AG10803 (cell line): ENCODE data around the gene KCNAB2.

Experiments used
- DNase-seq: peaks from one replicate; pipeline ENCODE4 v3.0.0; 2010; ENCODE audit warnings: low read depth
- H3K4me3 ChIP-seq: 2 replicates; pipeline ENCODE4 v1.5.1; 2011; ENCODE audit warnings: mild to moderate bottlenecking, low read length, control low read depth
- TF ChIP-seq, protein P1 (sequence below): conservative IDR thresholded peaks from 2 replicates; pipeline ENCODE4 v1.5.1; 2011; ENCODE audit warnings: mild to moderate bottlenecking, low read length, control low read depth, inconsistent platforms

Gene KCNAB2

DNA sequence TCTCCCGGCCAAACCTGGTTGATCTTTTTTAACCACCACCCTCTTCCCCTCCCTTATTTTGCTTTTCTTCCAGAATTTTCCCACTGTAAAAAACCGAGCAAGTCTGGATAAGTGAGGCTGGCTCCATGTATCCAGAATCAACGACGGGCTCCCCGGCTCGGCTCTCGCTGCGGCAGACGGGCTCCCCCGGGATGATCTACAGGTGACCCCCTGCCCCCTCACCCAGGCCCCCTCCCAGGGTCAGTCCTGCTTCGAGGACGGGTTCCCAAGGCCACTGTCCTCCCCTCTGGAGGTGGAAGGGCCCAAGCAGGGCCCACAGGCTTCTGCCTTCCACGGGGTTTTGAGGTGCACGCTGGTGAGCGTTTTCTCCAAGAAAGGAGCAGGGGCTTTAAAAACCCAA, 5.2 kb upstream of the KCNAB2 start:
- no peak for DNase-seq
- TF ChIP-seq, protein P1, sequence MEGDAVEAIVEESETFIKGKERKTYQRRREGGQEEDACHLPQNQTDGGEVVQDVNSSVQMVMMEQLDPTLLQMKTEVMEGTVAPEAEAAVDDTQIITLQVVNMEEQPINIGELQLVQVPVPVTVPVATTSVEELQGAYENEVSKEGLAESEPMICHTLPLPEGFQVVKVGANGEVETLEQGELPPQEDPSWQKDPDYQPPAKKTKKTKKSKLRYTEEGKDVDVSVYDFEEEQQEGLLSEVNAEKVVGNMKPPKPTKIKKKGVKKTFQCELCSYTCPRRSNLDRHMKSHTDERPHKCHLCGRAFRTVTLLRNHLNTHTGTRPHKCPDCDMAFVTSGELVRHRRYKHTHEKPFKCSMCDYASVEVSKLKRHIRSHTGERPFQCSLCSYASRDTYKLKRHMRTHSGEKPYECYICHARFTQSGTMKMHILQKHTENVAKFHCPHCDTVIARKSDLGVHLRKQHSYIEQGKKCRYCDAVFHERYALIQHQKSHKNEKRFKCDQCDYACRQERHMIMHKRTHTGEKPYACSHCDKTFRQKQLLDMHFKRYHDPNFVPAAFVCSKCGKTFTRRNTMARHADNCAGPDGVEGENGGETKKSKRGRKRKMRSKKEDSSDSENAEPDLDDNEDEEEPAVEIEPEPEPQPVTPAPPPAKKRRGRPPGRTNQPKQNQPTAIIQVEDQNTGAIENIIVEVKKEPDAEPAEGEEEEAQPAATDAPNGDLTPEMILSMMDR = no peak
- H3K4me3 ChIP-seq = no peak overlapping the region

DNA sequence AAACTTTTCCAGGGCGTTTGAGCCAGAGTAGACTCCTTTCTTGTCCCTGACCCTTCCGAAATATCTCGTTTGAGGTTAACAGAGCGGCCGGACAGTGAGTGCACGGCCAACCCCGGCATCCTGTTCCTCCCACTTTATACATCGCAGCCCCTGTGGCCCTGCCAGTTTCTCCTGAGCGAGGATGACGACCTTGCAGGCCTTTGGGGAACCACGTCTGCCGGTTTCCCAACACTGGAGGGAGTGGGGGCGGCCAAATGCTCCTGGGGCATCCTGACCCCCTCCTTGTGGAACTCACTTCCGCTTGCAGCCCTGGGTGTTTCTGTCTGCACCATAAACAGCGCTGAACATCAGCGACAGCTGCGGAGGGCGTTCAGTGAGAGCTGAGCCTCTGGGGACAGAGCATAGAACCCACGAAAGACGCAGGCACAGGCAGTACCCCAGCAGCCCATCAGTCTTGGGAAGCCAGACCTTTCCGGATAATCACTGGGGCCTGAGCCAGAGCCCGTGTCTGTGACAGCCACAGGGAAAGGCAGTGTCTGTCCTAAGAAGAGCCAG, 4.8 kb upstream of the KCNAB2 start:
- H3K4me3 ChIP-seq = no peak overlapping the region
- no peak for DNase-seq
- TF ChIP-seq, protein P1 = no peak

DNA sequence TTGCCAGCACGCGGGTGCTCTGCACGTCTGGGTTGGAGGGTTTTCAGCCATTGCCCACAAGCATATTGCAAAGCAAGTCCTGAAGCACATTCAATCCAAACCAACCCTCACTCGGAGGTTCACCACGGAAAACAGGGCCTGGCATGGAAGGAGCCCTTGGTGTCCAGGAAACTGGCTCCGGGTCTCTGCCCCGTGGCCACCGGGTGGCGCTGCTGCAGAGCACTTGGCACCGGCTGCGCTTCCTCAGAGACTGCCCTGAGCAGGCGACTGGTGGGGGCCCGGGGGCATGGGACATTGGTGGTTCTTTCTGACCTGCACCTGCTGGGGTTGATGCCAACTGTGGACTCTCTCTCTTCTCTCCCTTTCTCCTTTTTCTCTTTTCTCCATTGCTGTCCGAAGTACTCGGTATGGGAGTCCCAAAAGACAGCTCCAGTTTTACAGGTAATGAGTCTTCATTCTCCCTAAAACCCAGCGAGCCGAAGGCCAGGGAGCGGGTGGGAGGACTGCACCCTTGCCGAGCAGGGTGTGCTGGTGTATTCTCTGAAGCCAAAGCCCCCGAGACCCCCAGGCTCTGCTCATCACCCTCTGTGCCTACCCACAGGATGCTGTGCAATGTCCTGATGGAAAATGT, 4.1 kb upstream of the KCNAB2 start:
- TF ChIP-seq, protein P1 = peak; percentile 60
- DNase-seq = peak; percentile 6
- no peak overlapping the region for H3K4me3 ChIP-seq

DNA sequence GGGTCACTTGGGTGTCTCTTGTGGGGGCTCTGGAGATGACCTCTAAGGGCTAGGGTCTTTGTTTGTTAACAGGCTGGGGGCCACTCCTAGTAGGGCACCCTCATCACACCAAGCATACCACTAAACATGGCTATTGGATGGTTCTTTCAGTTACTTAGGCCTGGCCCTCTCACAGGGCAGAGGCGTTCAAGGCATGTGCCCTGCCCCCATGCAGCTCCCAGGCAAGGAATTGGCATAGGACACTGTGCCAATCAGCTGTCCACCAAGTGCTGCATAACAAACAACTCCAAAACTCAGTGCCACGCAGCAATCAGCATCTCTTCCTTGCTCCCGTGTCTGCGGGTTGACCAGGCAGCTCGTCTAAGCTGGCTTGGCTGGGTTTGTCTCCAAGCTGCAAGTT, 2.1 kb upstream of the KCNAB2 start:
- no peak for DNase-seq
- TF ChIP-seq, protein P1 = no peak
- no peak overlapping the region for H3K4me3 ChIP-seq

DNA sequence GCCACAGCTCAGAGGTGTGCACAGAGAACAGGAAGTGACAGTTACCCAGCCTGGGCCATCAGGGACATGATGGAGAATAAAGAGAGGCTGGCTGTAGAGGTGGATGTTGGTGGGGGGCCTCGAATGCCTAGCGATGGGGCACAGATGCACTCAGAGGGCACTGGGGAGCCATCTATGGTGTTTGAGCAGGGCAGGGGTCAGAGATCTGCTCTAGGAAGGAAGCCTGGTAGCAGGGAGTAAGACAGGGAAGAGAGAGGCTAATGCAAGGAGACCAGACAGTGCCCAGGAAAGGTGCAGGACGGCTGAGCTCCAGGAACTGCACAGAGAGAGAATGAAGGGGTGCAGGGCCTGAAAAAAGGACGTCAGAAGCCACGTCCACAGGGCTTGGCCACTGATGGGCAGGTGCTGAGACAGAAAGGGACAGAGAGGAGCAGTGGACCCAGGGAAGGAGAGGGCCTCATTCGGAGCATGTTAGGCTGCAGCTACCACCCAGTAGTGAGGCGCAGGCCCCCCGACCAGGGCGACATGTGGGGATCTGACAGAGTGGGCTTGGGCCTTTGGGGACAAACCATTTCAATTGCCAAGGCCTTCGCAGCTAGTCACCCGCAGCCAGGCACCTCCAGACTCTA, 1.1 kb upstream of the KCNAB2 start:
- DNase-seq = no peak
- TF ChIP-seq, protein P1 = no peak
- H3K4me3 ChIP-seq = no peak overlapping the region

DNA sequence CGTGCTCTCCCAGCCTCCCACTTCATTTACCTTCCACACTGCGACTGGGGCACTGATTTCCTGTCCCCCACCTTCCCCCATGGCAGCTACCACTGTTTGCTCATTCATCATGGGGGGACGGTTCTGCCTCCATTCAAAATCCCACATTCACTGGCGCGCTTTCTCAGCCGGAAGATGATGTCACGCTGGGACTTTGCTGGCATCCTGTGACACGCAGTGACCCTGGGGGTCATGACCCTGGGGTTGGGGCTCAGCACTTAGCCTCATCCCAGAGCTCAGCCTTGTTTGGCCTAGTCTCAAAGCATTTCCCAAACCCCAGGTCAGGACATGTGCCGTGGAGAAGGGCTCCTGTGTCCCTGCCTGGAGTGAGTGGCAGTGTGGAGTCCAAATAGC, 582 bp upstream of the KCNAB2 start:
- DNase-seq = no peak
- TF ChIP-seq, protein P1 = no peak
- no peak overlapping the region for H3K4me3 ChIP-seq

DNA sequence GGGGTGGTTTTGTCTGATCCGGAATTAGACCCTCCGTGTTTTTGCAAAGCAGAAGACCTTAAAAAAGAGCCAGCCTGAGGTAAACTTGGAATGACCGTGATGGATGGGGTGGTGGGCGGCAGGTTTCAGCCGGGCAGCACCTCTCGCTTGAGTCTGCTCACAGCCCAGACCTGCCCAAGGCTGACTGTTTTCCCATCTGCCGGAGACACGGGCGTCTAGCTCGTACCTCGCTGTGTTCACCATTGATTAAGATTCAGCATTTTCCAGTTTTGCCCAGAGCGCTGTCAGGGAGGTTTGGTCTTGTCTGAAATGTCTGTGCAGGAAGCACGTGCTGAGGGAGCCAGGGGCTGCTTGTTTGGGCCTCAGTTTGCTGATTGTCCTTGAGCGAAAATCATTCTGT, 591 bp downstream of the KCNAB2 start:
- no peak for DNase-seq
- no peak overlapping the region for H3K4me3 ChIP-seq
- TF ChIP-seq, protein P1 = no peak
